Measurements from ENCODE around the gene PQBP1.
"Not testable (repeated sequence)": the region's sequence is repeated elsewhere in the genome, so short reads cannot be mapped to it uniquely, and the experiment has no call there.

Gene PQBP1

GRCh38 chrX:48883729-48884128 is 14.0 kb upstream of the PQBP1 start:
- DNase-seq (ENCODE audit: low read depth in 1 of 2, low spot score in 1 of 2): no peak
- TF ChIP-seq, protein P1, sequence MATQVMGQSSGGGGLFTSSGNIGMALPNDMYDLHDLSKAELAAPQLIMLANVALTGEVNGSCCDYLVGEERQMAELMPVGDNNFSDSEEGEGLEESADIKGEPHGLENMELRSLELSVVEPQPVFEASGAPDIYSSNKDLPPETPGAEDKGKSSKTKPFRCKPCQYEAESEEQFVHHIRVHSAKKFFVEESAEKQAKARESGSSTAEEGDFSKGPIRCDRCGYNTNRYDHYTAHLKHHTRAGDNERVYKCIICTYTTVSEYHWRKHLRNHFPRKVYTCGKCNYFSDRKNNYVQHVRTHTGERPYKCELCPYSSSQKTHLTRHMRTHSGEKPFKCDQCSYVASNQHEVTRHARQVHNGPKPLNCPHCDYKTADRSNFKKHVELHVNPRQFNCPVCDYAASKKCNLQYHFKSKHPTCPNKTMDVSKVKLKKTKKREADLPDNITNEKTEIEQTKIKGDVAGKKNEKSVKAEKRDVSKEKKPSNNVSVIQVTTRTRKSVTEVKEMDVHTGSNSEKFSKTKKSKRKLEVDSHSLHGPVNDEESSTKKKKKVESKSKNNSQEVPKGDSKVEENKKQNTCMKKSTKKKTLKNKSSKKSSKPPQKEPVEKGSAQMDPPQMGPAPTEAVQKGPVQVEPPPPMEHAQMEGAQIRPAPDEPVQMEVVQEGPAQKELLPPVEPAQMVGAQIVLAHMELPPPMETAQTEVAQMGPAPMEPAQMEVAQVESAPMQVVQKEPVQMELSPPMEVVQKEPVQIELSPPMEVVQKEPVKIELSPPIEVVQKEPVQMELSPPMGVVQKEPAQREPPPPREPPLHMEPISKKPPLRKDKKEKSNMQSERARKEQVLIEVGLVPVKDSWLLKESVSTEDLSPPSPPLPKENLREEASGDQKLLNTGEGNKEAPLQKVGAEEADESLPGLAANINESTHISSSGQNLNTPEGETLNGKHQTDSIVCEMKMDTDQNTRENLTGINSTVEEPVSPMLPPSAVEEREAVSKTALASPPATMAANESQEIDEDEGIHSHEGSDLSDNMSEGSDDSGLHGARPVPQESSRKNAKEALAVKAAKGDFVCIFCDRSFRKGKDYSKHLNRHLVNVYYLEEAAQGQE (IDR thresholded peaks at IDR 0.05; ENCODE audit: insufficient replicate concordance, low read depth): no peak
- TF ChIP-seq SPI1 (IDR thresholded peaks at IDR 0.05; ENCODE audit: borderline replicate concordance, low read depth): no peak
- no peak for TF ChIP-seq GABPA (IDR thresholded peaks at IDR 0.05; ENCODE audit: low read depth)
- no peak for TF ChIP-seq POLR2AphosphoS5 (IDR thresholded peaks at IDR 0.05; ENCODE audit: low read depth)
- no peak for TF ChIP-seq CTCF (IDR thresholded peaks at IDR 0.05; ENCODE audit: insufficient read depth, low read length)
- H3K4me3 ChIP-seq (replicated peaks; ENCODE audit: insufficient read depth, low read length): no peak overlapping the region
- H3K27ac ChIP-seq (replicated peaks): no peak overlapping the region
- H3K27me3 ChIP-seq (ENCODE audit: insufficient read depth, poor library complexity, severe bottlenecking): no peaks in the 10 kb centered on the region

DNA sequence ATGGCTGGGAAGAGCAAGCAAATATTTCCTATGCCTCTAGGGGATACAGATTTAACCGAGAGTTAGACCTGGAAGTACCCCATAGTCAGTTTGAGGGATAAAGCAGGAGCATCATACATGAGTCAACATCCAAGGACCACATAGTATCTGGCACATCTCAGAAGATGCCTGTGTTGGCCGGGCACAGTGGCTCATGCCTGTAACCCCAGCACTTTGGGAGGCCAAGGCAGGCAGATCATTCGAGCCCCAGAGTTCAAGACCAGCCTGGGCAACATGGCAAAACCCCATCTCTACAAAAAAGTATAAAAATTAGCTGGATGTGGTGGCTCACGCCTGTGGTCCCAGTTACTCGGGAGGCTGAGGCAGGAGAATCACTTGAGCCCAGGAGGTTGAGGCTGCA is 11.1 kb upstream of the PQBP1 start:
- not testable (repeated sequence) for H3K27me3 ChIP-seq (ENCODE audit: insufficient read depth, poor library complexity, severe bottlenecking); DNase-seq (ENCODE audit: low read depth in 1 of 2, low spot score in 1 of 2); H3K4me3 ChIP-seq (replicated peaks; ENCODE audit: insufficient read depth, low read length); H3K27ac ChIP-seq (replicated peaks)

- H3K27ac ChIP-seq (replicated peaks): no peak overlapping the region
These were observed 7.3 kb upstream of the PQBP1 start for GRCh38 chrX:48890296-48890925.

More at GRCh38 chrX:48890296-48890925, 7.3 kb upstream of the PQBP1 start:
- H3K4me3 ChIP-seq (replicated peaks; ENCODE audit: insufficient read depth, low read length): peak overlapping the region; percentile 53
- TF ChIP-seq, protein P1 (IDR thresholded peaks at IDR 0.05; ENCODE audit: insufficient replicate concordance, low read depth): no peak
- TF ChIP-seq SPI1 (IDR thresholded peaks at IDR 0.05; ENCODE audit: borderline replicate concordance, low read depth) (no peak), GABPA (IDR thresholded peaks at IDR 0.05; ENCODE audit: low read depth) (no peak), CTCF (IDR thresholded peaks at IDR 0.05; ENCODE audit: insufficient read depth, low read length) (no peak), POLR2AphosphoS5 (IDR thresholded peaks at IDR 0.05; ENCODE audit: low read depth) (no peak)
- DNase-seq (ENCODE audit: low read depth in 1 of 2, low spot score in 1 of 2): no peak
- H3K27me3 ChIP-seq (ENCODE audit: insufficient read depth, poor library complexity, severe bottlenecking): no peaks in the 10 kb centered on the region
